Stomach (tissue), 9 donors: Measurements from ENCODE around the gene CYB5B. TPM values are rescaled to one million over a fixed set of nuclear protein-coding genes. Genes with fewer than 3 reads are reported as not detected.

ENCODE experiments used
- DNase-seq, 2 donors: peaks; one replicate each; pipeline versions ENCODE4 v3.0.0 to v3.0.0-alpha.2; 2013 to 2019
- H3K27ac ChIP-seq, 5 donors: fragments of 200-600 bp in 4 of 5; sonication (generic) in 4 of 5; one replicate each; pipeline ENCODE4 v1.5.1; 2013 to 2019; ENCODE audit warnings: mild to moderate bottlenecking in 1 of 5, moderate library complexity in 1 of 5
- H3K27me3 ChIP-seq, 3 donors: fragments of 200-600 bp; sonication (generic); one replicate each; pipeline ENCODE4 v1.5.1; 2017 to 2019; ENCODE audit warnings: mixed run types in 1 of 3
- H3K36me3 ChIP-seq, 4 donors: fragments of 200-600 bp; sonication (generic); 1 replicate in 3 of 4; 2 replicates in 1 of 4; pipeline ENCODE4 v1.5.1; 2016 to 2019
- H3K4me1 ChIP-seq, 4 donors: fragments of 200-600 bp; sonication (generic); one replicate each; pipeline ENCODE4 v1.5.1; 2016 to 2019
- H3K4me3 ChIP-seq, 4 donors: fragments of 200-600 bp; sonication (generic) in 3 of 4; one replicate each; pipeline ENCODE4 v1.5.1; 2016 to 2019; ENCODE audit warnings: mild to moderate bottlenecking in 1 of 4
- H3K9me3 ChIP-seq, 4 donors: fragments of 200-600 bp; sonication (generic); one replicate each; pipeline ENCODE4 v1.5.1; 2016 to 2019
- EP300 ChIP-seq: sonication (generic); formaldehyde crosslinking; IDR thresholded peaks from one replicate; pipeline ENCODE4 v1.6.1; 2017; ENCODE audit warnings: antibody characterized with exemption
- POLR2A ChIP-seq, 4 donors: fragments of 450-650 bp; IDR thresholded peaks; one replicate each; pipeline ENCODE4 v1.6.1; 2016; ENCODE audit warnings: antibody characterized with exemption in 4 of 4, control low read depth in 2 of 4, mild to moderate bottlenecking in 1 of 4, moderate library complexity in 1 of 4
- POLR2AphosphoS5 ChIP-seq, 3 donors: sonication (generic); formaldehyde crosslinking; IDR thresholded peaks; one replicate each; pipeline ENCODE4 v1.6.1; 2016; ENCODE audit warnings: antibody characterized with exemption in 3 of 3
- WGBS, 5 donors: extraction: QIAGEN DNeasy Blood & Tissue Kit in 3 of 5; methylation state at CpG; one replicate each; pipeline versions ENCODE4 v1.1.5 to v1.1.7; 2013 to 2018; 5-methylcytosine and 5-hydroxymethylcytosine counted together
- intact Hi-C: fragments of 100-400 bp; cut with DNase I; formaldehyde crosslinking; loops from one replicate; pipeline ENCODE4 v1.15.1; 2023; ENCODE audit warnings: low total_unique reads
- polyA plus RNA-seq, 3 donors: library from polyadenylated mRNA; stranded (reverse); fragments of 200-250 nt; gene quantifications; one replicate each; pipeline ENCODE4 v1.2.3, GENCODE V29; 2013
- total RNA-seq, 5 donors: library from RNA; depleted of rRNA; stranded (reverse); fragments of >200 nt; gene quantifications; one replicate each; pipeline versions ENCODE4 v1.1.0 to v1.2.3, GENCODE V29; 2014 to 2016
- TF ChIP-seq, protein P1 (sequence below), 7 experiments: fragments of 450-650 bp in 4 of 7; fragments of 200-600 bp in 3 of 7; sonication (generic) in 3 of 7; IDR thresholded peaks; one replicate each; pipeline ENCODE4 v1.5.1; 2016 to 2019; ENCODE audit warnings: antibody characterized with exemption in 7 of 7, control low read depth in 2 of 7, mild to moderate bottlenecking in 1 of 7
- donor health status: healthy with polysubstance abuse.
- donor health status: Bipolar disorder and iron deficiency.
- donor health status: healthy.

Gene CYB5B
- total and polyA plus RNA-seq, 8 donors: 9.3 to 76.3 (median 49.8) TPM

DNA sequence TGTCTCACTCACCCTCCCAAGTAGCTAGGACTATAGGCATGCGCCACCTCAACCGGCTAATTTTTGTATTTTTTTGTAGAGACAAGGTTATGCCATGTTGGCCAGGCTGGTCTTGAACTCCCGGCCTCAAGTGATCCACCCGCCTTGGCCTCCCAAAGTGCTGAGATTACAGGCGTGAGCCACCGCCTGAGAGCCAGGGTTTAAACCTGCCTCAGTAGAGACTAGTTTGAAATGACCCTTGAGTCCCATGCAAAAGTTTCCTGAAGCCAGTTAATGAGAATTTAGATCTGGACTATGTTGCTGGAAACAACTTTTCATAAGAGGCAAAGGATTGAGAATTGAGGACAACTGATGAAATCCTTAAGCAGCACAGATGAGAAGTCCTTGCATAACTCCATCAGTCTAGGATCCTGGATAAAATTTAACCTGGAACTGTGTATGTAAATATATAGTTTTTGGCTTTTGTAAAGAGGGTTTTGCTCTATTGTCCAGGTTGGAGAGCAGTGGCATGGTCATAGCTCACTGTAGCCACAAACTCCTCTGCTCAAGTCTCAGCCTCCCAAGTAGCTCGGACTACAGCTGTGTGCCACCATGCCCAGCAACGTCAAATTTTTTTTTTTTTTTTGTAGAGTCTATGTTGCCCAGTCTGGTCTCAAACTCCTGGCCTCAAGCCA, 43.2 kb downstream of the CYB5B start:
- WGBS, 5 donors: 79 to 98% (median 89%) methylated on average over 8 of the region's 8 CpGs
- no peak overlapping the region for H3K4me3 ChIP-seq
- H3K4me1 ChIP-seq: peaks cover 0 to 25% (median 6%) of the 10 kb centered on the region in 4 donors
- H3K9me3 ChIP-seq: no peaks in the 10 kb centered on the region
- intact Hi-C loops: no loop called here
- no peak overlapping the region for H3K27ac ChIP-seq
- no peak for DNase-seq
- H3K36me3 ChIP-seq: peaks cover 0 to 13% (median 12%) of the 10 kb centered on the region in 4 donors
- TF ChIP-seq EP300 (no peak), POLR2A (IDR thresholded peaks at IDR 0.05) (no peak)
- TF ChIP-seq, protein P1, sequence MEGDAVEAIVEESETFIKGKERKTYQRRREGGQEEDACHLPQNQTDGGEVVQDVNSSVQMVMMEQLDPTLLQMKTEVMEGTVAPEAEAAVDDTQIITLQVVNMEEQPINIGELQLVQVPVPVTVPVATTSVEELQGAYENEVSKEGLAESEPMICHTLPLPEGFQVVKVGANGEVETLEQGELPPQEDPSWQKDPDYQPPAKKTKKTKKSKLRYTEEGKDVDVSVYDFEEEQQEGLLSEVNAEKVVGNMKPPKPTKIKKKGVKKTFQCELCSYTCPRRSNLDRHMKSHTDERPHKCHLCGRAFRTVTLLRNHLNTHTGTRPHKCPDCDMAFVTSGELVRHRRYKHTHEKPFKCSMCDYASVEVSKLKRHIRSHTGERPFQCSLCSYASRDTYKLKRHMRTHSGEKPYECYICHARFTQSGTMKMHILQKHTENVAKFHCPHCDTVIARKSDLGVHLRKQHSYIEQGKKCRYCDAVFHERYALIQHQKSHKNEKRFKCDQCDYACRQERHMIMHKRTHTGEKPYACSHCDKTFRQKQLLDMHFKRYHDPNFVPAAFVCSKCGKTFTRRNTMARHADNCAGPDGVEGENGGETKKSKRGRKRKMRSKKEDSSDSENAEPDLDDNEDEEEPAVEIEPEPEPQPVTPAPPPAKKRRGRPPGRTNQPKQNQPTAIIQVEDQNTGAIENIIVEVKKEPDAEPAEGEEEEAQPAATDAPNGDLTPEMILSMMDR (IDR thresholded peaks at IDR 0.05): no peak
- no peaks in the 10 kb centered on the region for H3K27me3 ChIP-seq

DNA sequence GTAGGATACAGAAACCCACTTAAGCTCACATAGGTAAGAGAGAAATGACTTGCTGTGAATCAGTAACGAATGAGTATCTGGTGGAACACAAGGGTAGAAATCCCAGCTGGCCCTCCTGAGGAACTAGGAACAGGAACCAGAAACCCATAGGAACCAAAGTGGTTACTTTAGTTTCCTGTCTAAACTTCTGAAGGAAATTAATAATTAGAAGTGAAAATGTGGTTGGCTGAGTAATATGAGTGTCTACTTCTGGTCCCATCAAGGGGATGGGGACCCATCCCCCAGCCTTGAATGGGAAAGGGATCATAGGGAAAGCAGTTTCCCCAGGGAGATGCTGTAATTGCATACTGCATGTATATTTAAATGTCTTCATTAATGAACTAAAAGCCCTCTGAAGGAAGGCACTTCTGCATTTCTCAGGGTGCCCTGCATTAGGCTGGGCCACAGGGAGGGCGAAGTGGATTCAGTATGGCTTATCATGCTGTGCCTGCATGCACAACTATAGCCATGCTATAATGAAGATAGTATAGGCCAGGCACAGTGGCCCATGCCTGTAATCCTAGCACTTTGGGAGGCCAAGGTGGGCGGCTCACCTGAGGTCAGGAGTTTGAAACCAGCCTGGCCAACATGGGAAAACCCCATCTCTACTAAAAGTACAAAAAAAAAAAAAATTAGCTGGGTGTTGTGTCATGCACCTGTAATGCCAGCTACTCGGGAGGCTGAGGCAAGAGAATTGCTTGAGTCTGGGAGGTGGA, 45.6 kb downstream of the CYB5B start:
- WGBS, 5 donors: 74 to 85% (median 78%) methylated on average over 4 of the region's 4 CpGs
- TF ChIP-seq POLR2AphosphoS5 (IDR thresholded peaks at IDR 0.05): no peak
- TF ChIP-seq, protein P1 (IDR thresholded peaks at IDR 0.05): no peak
- TF ChIP-seq POLR2A (IDR thresholded peaks at IDR 0.05): no peak
- TF ChIP-seq EP300: no peak
- Histone ChIP-seq H3K4me1 (peaks cover 0 to 20% (median 4%) of the 10 kb centered on the region in 4 donors), H3K4me3 (no peak overlapping the region), H3K27ac (no peak overlapping the region), H3K36me3 (peaks cover 0 to 2% (median 0%) of the 10 kb centered on the region in 4 donors), H3K9me3 (no peaks in the 10 kb centered on the region), H3K27me3 (no peaks in the 10 kb centered on the region)
- DNase-seq: no peak
- intact Hi-C loops: no loop called here

DNA sequence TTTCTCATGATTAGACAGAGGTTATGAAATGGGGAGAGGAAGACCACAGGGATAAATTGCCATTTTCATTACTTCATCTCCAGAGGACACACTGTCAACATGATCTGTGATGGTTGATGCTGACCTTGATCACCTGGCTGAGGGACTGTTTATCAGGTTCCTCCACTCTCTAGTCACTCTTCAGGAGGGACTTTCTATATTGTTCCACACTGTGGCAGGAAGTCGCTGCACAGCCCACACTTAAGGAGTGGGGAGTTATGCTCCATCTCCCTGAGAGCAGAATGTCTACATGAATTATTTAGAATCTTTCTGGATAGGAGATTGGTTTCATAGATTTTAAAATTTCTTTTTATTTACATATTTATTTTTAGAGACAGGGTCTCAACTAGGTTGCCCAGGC, 46.7 kb downstream of the CYB5B start:
- intact Hi-C loops: no loop called here
- WGBS, 5 donors: 71 to 87% (median 84%) methylated on average over 1 of the region's 1 CpG
- no peak overlapping the region for H3K4me3 ChIP-seq
- H3K4me1 ChIP-seq: peaks cover 0 to 13% (median 0%) of the 10 kb centered on the region in 4 donors
- TF ChIP-seq EP300: no peak
- no peak for TF ChIP-seq POLR2AphosphoS5 (IDR thresholded peaks at IDR 0.05)
- TF ChIP-seq, protein P1 (IDR thresholded peaks at IDR 0.05): no peak
- TF ChIP-seq POLR2A (IDR thresholded peaks at IDR 0.05): no peak
- no peaks in the 10 kb centered on the region for H3K36me3 ChIP-seq
- no peaks in the 10 kb centered on the region for H3K9me3 ChIP-seq
- H3K27ac ChIP-seq: no peak overlapping the region
- DNase-seq: no peak
- no peaks in the 10 kb centered on the region for H3K27me3 ChIP-seq

DNA sequence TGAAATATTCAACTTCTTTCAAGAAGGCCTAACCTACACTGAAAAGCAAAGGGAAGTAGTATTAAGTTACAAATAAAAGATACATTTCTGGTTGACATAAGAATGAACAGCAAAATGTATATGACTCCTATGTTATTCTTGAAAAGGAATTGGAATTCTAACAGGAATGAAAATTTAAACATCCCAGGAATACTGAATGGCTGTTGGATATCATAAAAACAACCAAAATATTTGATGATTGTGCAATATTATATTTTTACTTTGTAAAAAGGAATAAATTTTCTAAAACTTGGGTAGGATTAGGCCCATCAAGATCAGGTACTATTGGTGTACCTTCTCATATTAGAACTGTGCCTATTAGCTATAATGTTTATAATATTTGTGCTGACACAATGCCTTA, 50.0 kb downstream of the CYB5B start:
- H3K27ac ChIP-seq: no peak overlapping the region
- no peaks in the 10 kb centered on the region for H3K9me3 ChIP-seq
- H3K4me1 ChIP-seq: peaks cover 0 to 13% (median 4%) of the 10 kb centered on the region in 4 donors
- no peaks in the 10 kb centered on the region for H3K27me3 ChIP-seq
- no peak overlapping the region for H3K4me3 ChIP-seq
- TF ChIP-seq EP300 (no peak), POLR2A (IDR thresholded peaks at IDR 0.05) (no peak), POLR2AphosphoS5 (IDR thresholded peaks at IDR 0.05) (no peak)
- TF ChIP-seq, protein P1 (IDR thresholded peaks at IDR 0.05): no peak
- no peaks in the 10 kb centered on the region for H3K36me3 ChIP-seq
- intact Hi-C loops: no loop called here
- DNase-seq: no peak
